Ascending aorta (tissue), 2 donors: ENCODE measurements around the gene KDM2B. TPM values are rescaled to one million over a fixed set of nuclear protein-coding genes. Genes with fewer than 3 reads are reported as not detected.

Source experiments
- DNase-seq, 2 donors: peaks; one replicate each; pipeline ENCODE4 v3.0.0-alpha.2; 2019; ENCODE audit warnings: low spot score in 2 of 2
- H3K27ac ChIP-seq, 2 donors: fragments of 200-600 bp; sonication (generic); one replicate each; pipeline ENCODE4 v1.5.1; 2016 to 2017; ENCODE audit warnings: mild to moderate bottlenecking in 1 of 2
- H3K27me3 ChIP-seq: fragments of 200-600 bp; sonication (generic); one replicate; pipeline ENCODE4 v1.5.1; 2017
- H3K36me3 ChIP-seq, 2 donors: fragments of 200-600 bp; sonication (generic); one replicate each; pipeline ENCODE4 v1.5.1; 2016
- H3K4me1 ChIP-seq, 2 donors: fragments of 200-600 bp; sonication (generic); one replicate each; pipeline ENCODE4 v1.5.1; 2016 to 2017; ENCODE audit warnings: mild to moderate bottlenecking in 1 of 2
- H3K4me3 ChIP-seq, 2 donors: fragments of 200-600 bp; sonication (generic); one replicate each; pipeline ENCODE4 v1.5.1; 2016 to 2017; ENCODE audit warnings: mild to moderate bottlenecking in 1 of 2
- H3K9me3 ChIP-seq, 2 donors: fragments of 200-600 bp; sonication (generic); one replicate each; pipeline ENCODE4 v1.5.1; 2016
- CTCF ChIP-seq, 3 experiments: fragments of 200-600 bp in 2 of 3; fragments of 450-650 bp in 1 of 3; sonication (generic) in 2 of 3; IDR thresholded peaks; one replicate each; pipeline ENCODE4 v1.5.1; 2016 to 2019; ENCODE audit warnings: antibody characterized with exemption in 3 of 3, mild to moderate bottlenecking in 1 of 3, moderate library complexity in 1 of 3
- intact Hi-C: fragments of 100-400 bp; cut with DNase I; formaldehyde crosslinking; loops from one replicate; pipeline ENCODE4 v1.15.1; 2023
- total RNA-seq: library from RNA; depleted of rRNA; stranded (reverse); fragments of >200 nt; gene quantifications from one replicate; pipeline ENCODE4 v1.1.0, GENCODE V29; 2016

KDM2B gene
- total RNA-seq, 1 donor from 2014 or later, result 17.3 TPM

GRCh38 chr12:121428883-121429282 lies 151.9 kb downstream of the KDM2B start:
- no peaks in the 10 kb centered on the region for H3K9me3 ChIP-seq
- no peak for TF ChIP-seq CTCF (IDR thresholded peaks at IDR 0.05)
- H3K4me1 ChIP-seq, result no peaks in the 10 kb centered on the region
- H3K4me3 ChIP-seq, result no peak overlapping the region
- H3K27ac ChIP-seq, result no peak overlapping the region
- peaks cover 55 to 83% of the 10 kb centered on the region in 2 donors for H3K36me3 ChIP-seq
- no peaks in the 10 kb centered on the region for H3K27me3 ChIP-seq
- DNase-seq, result no peak
- intact Hi-C loops, result no loop called here

GRCh38 chr12:121427556-121428050 lies 153.2 kb downstream of the KDM2B start:
- Histone ChIP-seq H3K9me3 (no peaks in the 10 kb centered on the region), H3K27ac (no peak overlapping the region), H3K4me1 (no peaks in the 10 kb centered on the region), H3K27me3 (no peaks in the 10 kb centered on the region), H3K36me3 (peaks cover 55 to 85% of the 10 kb centered on the region in 2 donors), H3K4me3 (no peak overlapping the region)
- TF ChIP-seq CTCF (IDR thresholded peaks at IDR 0.05), result no peak
- intact Hi-C loops, result no loop called here
- DNase-seq, result no peak

DNA sequence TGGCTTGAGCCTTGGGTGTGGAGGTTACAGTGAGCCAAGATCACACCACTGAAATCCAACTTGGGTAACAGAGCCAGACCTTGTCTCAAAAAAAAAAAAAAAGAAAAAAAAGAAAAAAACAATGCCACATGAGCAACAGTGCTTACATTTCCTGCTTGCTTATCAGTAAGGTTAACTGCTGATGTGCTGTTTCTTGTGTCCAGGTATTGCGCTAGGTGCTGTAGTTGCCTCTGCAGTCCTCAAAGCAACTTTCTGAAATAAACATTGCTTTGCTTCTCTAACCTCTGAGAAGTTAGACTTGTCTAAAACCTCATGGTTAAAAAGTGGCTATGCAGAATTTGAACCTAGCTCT lies 156.2 kb downstream of the KDM2B start:
- TF ChIP-seq CTCF (IDR thresholded peaks at IDR 0.05), result no peak
- no peak for DNase-seq
- Histone ChIP-seq H3K4me3 (no peak overlapping the region), H3K4me1 (no peaks in the 10 kb centered on the region), H3K36me3 (peaks cover 52 to 76% of the 10 kb centered on the region in 2 donors), H3K27ac (no peak overlapping the region), H3K9me3 (no peaks in the 10 kb centered on the region), H3K27me3 (no peaks in the 10 kb centered on the region)
- intact Hi-C loops, result no loop called here

- intact Hi-C loops, result no loop called here
- Histone ChIP-seq H3K4me1 (no peaks in the 10 kb centered on the region), H3K4me3 (no peak overlapping the region), H3K27me3 (no peaks in the 10 kb centered on the region), H3K9me3 (no peaks in the 10 kb centered on the region), H3K27ac (no peak overlapping the region), H3K36me3 (peaks cover 47 to 70% of the 10 kb centered on the region in 2 donors)
- no peak for TF ChIP-seq CTCF (IDR thresholded peaks at IDR 0.05)
- no peak for DNase-seq
Observed at GRCh38 chr12:121423682-121424623, 156.9 kb downstream of the KDM2B start.

GRCh38 chr12:121423253-121423652 lies 157.6 kb downstream of the KDM2B start:
- Histone ChIP-seq H3K9me3 (no peaks in the 10 kb centered on the region), H3K4me1 (no peaks in the 10 kb centered on the region), H3K27me3 (no peaks in the 10 kb centered on the region), H3K27ac (no peak overlapping the region), H3K36me3 (peaks cover 52 to 64% of the 10 kb centered on the region in 2 donors), H3K4me3 (no peak overlapping the region)
- intact Hi-C loops, result no loop called here
- TF ChIP-seq CTCF (IDR thresholded peaks at IDR 0.05), result no peak
- no peak for DNase-seq
